Activated CD4-positive, alpha-beta T cell treated with anti-CD3 and anti-CD28 coated beads, Interleukin-2, amount 50 U/mL, for 1 hour (primary cell): ENCODE data around the gene REPS2.
"Not testable (repeated sequence)": the region's sequence is repeated elsewhere in the genome, so short reads cannot be mapped to it uniquely, and the experiment has no call there.

Experiments used
- DNase-seq: peaks from one replicate; pipeline ENCODE4 v3.0.0-alpha.2; 2020

REPS2 gene

GRCh38 chrX:16966752-16967448, 20.4 kb downstream of the REPS2 start:
- no peak for DNase-seq

- not testable (repeated sequence) for DNase-seq
These were observed 22.3 kb downstream of the REPS2 start for GRCh38 chrX:16968753-16969152.

- DNase-seq = no peak
These were observed 24.5 kb downstream of the REPS2 start for GRCh38 chrX:16970977-16971376.

- no peak for DNase-seq
These were observed 25.2 kb downstream of the REPS2 start for GRCh38 chrX:16971694-16972093.

GRCh38 chrX:16975233-16975632, 28.8 kb downstream of the REPS2 start:
- DNase-seq = no peak

- DNase-seq = no peak
These were observed 31.3 kb downstream of the REPS2 start for GRCh38 chrX:16977771-16978170.

- DNase-seq = no peak
These were observed 31.9 kb downstream of the REPS2 start for GRCh38 chrX:16978193-16978984.

- no peak for DNase-seq
These were observed 32.8 kb downstream of the REPS2 start for GRCh38 chrX:16979226-16979625.

- DNase-seq = no peak
These were observed 34.8 kb downstream of the REPS2 start for GRCh38 chrX:16981209-16981608.

- no peak for DNase-seq
These were observed 35.5 kb downstream of the REPS2 start for GRCh38 chrX:16981980-16982379.

- no peak for DNase-seq
These were observed 36.6 kb downstream of the REPS2 start for GRCh38 chrX:16983051-16983450.

- no peak for DNase-seq
These were observed 38.8 kb downstream of the REPS2 start for GRCh38 chrX:16985286-16985685.

GRCh38 chrX:16986169-16986568, 39.7 kb downstream of the REPS2 start:
- no peak for DNase-seq

- no peak for DNase-seq
These were observed 43.3 kb downstream of the REPS2 start for GRCh38 chrX:16989750-16990149.

GRCh38 chrX:16990839-16991238, 44.4 kb downstream of the REPS2 start:
- DNase-seq = no peak

- no peak for DNase-seq
These were observed 46.0 kb downstream of the REPS2 start for GRCh38 chrX:16992445-16992844.

GRCh38 chrX:16992951-16993350, 46.5 kb downstream of the REPS2 start:
- no peak for DNase-seq

GRCh38 chrX:16993791-16994318, 47.4 kb downstream of the REPS2 start:
- DNase-seq = no peak

- DNase-seq = no peak
These were observed 48.3 kb downstream of the REPS2 start for GRCh38 chrX:16994736-16995135.

GRCh38 chrX:16997313-16997712, 50.9 kb downstream of the REPS2 start:
- DNase-seq = no peak

- no peak for DNase-seq
These were observed 52.8 kb downstream of the REPS2 start for GRCh38 chrX:16999275-16999674.

GRCh38 chrX:17000751-17001150, 54.3 kb downstream of the REPS2 start:
- no peak for DNase-seq

- no peak for DNase-seq
These were observed 59.4 kb downstream of the REPS2 start for GRCh38 chrX:17005712-17006368.
